PC-3 (cell line): ENCODE data around the gene KIAA0040.

ENCODE experiments used
- CTCF ChIP-seq: fragments of 300-600 bp; sonication (generic); conservative IDR thresholded peaks from 2 replicates; pipeline ENCODE4 v1.5.1; 2017; ENCODE audit warnings: antibody characterized with exemption, low read depth, mild to moderate bottlenecking, low read length
- EZH2 ChIP-seq: fragments of 300-600 bp; sonication (generic); IDR thresholded peaks from one replicate; pipeline ENCODE4 v1.6.1; 2017; ENCODE audit warnings: antibody characterized with exemption, mild to moderate bottlenecking, low read length; ENCODE audit not compliant: unreplicated experiment
- EZH2phosphoT487 ChIP-seq: fragments of 300-600 bp; sonication (generic); IDR thresholded peaks from 2 replicates; pipeline ENCODE4 v1.6.1; 2018; ENCODE audit warnings: mild to moderate bottlenecking, antibody characterized with exemption, low read length, borderline replicate concordance

GRCh38 chr1:175232335-175232734 lies 39.8 kb upstream of the KIAA0040 start:
- no peak for TF ChIP-seq CTCF
- TF ChIP-seq EZH2 = no peak
- no peak for TF ChIP-seq EZH2phosphoT487
